GM18519 (cell line): Measurements from ENCODE around the gene SPHK2.
"Not testable (repeated sequence)": the region's sequence is repeated elsewhere in the genome, so short reads cannot be mapped to it uniquely, and the experiment has no call there.

Source experiments
- ATAC-seq: cut with Tn5 transposase; IDR thresholded peaks from one replicate; pipeline ENCODE4 v1.9.1; 2021; ENCODE audit warnings: mild to moderate bottlenecking, moderate library complexity; ENCODE audit not compliant: unreplicated experiment, low FRiP score

SPHK2 gene

GRCh38 chr19:48623556-48624066 lies 4.3 kb downstream of the SPHK2 start:
- ATAC-seq, result no peak

- peak; percentile 40 for ATAC-seq
Observed at GRCh38 chr19:48624067-48624594, 4.8 kb downstream of the SPHK2 start.

- no peak for ATAC-seq
Observed at GRCh38 chr19:48624791-48625723, 5.8 kb downstream of the SPHK2 start.

DNA sequence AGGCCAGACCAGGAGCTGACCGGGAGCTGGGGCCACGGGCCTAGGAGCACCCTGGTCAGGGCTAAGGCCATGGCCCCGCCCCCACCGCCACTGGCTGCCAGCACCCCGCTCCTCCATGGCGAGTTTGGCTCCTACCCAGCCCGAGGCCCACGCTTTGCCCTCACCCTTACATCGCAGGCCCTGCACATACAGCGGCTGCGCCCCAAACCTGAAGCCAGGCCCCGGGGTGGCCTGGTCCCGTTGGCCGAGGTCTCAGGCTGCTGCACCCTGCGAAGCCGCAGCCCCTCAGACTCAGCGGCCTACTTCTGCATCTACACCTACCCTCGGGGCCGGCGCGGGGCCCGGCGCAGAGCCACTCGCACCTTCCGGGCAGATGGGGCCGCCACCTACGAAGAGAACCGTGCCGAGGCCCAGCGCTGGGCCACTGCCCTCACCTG lies 6.6 kb downstream of the SPHK2 start:
- ATAC-seq, result no peak

- no peak for ATAC-seq
Observed at GRCh38 chr19:48627201-48627864, 8.0 kb downstream of the SPHK2 start.

DNA sequence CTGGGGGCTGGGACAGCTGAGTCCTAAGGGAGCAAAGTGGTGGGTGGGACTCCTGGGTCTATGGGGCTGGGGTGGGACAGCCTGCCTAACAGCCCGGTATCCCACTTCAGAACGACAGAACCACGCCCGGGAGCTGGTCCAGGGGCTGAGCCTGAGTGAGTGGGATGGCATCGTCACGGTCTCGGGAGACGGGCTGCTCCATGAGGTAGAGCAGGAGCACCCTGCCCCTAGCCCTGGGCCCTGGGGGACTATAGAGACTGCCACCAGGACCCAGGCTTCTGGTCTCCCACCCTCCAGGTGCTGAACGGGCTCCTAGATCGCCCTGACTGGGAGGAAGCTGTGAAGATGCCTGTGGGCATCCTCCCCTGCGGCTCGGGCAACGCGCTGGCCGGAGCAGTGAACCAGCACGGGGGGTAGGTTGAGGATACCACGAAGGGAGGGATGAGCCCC lies 8.6 kb downstream of the SPHK2 start:
- ATAC-seq, result no peak

DNA sequence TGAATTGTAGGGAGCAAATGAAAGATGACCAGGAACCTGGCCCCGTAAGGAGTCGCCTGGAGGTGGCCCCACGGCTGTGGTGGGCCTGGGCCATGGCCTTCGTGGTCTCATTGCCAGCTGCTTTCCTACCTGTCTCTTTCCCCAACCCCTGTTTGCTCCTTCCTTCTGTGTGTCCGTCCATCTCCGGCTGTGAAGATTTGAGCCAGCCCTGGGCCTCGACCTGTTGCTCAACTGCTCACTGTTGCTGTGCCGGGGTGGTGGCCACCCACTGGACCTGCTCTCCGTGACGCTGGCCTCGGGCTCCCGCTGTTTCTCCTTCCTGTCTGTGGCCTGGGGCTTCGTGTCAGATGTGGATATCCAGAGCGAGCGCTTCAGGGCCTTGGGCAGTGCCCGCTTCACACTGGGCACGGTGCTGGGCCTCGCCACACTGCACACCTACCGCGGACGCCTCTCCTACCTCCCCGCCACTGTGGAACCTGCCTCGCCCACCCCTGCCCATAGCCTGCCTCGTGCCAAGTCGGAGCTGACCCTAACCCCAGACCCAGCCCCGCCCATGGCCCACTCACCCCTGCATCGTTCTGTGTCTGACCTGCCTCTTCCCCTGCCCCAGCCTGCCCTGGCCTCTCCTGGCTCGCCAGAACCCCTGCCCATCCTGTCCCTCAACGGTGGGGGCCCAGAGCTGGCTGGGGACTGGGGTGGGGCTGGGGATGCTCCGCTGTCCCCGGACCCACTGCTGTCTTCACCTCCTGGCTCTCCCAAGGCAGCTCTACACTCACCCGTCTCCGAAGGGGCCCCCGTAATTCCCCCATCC lies 9.4 kb downstream of the SPHK2 start:
- no peak for ATAC-seq

GRCh38 chr19:48629297-48629598 lies 9.9 kb downstream of the SPHK2 start:
- ATAC-seq, result no peak

- ATAC-seq, result no peak
Observed at GRCh38 chr19:48629599-48630295, 10.4 kb downstream of the SPHK2 start.

DNA sequence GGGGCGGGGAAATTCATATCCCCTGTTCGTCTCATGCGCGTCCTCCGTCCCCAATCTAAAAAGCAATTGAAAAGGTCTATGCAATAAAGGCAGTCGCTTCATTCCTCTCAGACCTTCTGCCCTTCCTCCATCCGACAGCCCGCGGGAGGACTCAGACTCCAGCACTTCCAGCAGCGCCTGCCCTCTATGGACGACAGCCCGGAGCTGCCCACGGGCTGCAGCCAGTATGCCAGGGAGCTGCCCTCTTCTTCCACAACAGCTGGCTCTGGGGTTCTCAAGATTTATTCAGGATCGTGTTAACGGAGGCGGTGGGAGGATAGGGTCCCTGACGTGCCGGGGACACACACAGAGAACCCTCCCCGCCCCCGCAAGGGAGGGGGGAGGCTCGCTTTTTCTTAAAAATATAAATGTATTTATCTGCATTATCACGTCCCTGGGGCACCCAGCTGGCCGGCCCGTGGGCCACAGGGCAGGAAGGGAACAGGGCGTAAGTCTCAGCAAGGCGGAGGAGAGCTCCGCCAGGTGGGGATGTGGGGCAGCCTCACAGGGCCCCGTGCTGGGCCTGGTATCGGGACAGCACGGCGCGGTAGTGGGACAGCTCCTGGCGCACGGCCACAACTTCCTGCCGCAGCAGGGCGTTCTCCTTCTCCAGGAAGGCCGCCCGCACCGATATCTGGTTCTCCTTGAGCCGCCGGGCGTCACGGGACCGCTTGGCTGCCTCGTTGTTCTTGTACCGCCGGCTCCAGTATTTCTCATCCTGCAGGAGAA lies 11.2 kb downstream of the SPHK2 start:
- ATAC-seq, result no peak

GRCh38 chr19:48631225-48631624 lies 11.9 kb downstream of the SPHK2 start:
- no peak for ATAC-seq

- not testable (repeated sequence) for ATAC-seq
Observed at GRCh38 chr19:48632286-48632685, 13.0 kb downstream of the SPHK2 start.

- no peak for ATAC-seq
Observed at GRCh38 chr19:48632692-48633147, 13.4 kb downstream of the SPHK2 start.

DNA sequence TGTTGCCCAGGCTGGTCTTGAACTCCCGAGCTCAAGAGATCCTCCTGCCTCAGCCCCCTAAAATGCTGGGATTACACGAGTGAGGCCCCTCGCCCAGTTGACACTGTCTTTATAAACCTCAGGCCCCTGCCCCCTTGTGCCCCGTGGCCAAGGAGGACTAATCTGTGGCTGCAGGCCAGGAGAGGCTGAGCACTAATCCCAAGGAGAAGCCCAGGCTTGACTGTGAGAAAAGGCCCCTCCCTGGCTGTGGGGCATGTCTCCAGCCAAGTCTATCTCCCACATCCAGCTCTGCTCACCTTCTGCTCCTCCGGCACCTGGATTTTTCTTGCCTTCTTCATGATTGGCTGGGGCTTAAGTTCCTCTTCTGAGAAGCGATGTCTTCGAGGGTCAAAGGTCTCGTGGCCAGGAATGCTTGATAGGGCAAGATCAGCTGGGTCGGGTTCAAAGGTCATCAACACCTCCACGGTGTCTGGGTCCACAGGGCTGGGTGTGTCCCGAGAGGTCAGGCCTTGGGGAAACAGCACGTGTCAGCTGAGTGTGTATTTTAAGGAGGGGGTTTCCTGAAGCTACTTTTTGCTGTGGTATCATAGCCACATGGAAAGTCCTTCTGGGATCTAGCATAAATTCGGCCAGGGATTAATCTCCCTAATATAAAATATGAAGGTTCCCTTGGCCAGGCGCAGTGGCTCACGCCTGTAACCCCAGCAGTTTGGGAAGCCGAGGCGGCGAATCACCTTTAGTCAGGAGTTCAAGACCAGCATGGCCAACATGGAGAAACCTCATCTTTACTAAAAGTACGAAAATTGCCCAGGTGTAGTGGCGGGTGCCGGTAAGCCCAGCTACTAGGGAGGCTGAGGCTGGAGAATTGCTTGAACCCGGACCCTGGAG lies 14.1 kb downstream of the SPHK2 start:
- no peak for ATAC-seq

DNA sequence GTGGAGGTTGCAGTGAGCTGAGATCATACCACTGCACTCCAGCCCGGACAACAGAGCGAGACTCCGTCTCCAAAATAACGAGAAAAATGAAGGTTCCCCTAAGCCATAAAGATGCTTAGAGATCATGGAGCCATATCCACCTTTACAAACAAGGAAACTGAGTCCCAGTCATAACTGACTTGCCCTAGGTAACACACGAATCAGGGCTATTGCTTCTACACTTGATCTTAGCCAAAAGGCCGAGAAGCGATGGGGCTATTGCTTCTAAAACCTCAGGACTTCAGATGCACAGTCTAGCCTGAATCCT lies 14.7 kb downstream of the SPHK2 start:
- ATAC-seq, result no peak

GRCh38 chr19:48634424-48635262 lies 15.3 kb downstream of the SPHK2 start:
- ATAC-seq, result no peak

DNA sequence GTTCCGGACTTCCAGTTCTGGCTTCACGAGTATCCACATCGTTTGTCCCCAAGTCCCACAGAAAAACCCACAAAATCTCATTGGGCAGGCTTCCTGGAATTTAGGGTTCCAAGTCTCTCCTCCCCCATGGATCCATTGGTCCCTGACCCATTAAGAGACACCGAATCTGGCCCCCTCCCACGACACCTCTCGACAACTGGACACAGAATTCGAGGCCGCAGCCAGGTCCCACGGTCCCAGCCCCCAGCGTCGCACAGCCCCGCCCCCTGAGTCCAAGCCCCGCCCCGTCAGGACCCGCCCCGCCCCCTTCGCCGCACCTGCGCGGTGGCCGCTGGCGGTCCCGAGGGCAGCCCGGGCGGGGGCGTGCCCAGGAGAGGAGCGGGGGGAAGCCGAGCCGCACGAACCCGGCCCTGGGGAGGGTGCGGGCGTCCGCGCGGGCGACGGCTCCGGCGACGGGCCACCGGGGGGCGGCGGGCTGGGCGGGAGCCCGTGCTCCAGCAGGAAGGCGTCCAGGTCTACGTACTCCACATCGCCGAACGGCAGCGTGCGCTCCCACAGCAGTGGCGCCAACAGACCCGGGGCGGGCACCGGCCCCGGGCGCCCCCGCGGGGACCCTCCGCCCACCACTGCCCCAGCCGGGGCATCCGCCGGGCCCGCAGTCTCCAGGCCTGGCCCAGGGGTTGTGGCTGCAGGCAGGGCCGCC lies 16.1 kb downstream of the SPHK2 start:
- ATAC-seq, result no peak
